Ureter (tissue), 1 donor: ENCODE data around the gene RNF113A. TPM values are rescaled to one million over a fixed set of nuclear protein-coding genes. Genes with fewer than 3 reads are reported as not detected.
"Not testable (repeated sequence)": the region's sequence is repeated elsewhere in the genome, so short reads cannot be mapped to it uniquely, and the experiment has no call there.

Source experiments
- DNase-seq: peaks from one replicate; pipeline ENCODE4 v3.0.0-alpha.2; 2020; ENCODE audit warnings: low spot score
- total RNA-seq: library from RNA; stranded (reverse); gene quantifications from one replicate; pipeline ENCODE4 v1.2.4, GENCODE V29; 2023
- donor health status: DM: yes; HTN: yes; CAD: no.

Gene RNF113A
- 13.0 TPM for total RNA-seq

DNA sequence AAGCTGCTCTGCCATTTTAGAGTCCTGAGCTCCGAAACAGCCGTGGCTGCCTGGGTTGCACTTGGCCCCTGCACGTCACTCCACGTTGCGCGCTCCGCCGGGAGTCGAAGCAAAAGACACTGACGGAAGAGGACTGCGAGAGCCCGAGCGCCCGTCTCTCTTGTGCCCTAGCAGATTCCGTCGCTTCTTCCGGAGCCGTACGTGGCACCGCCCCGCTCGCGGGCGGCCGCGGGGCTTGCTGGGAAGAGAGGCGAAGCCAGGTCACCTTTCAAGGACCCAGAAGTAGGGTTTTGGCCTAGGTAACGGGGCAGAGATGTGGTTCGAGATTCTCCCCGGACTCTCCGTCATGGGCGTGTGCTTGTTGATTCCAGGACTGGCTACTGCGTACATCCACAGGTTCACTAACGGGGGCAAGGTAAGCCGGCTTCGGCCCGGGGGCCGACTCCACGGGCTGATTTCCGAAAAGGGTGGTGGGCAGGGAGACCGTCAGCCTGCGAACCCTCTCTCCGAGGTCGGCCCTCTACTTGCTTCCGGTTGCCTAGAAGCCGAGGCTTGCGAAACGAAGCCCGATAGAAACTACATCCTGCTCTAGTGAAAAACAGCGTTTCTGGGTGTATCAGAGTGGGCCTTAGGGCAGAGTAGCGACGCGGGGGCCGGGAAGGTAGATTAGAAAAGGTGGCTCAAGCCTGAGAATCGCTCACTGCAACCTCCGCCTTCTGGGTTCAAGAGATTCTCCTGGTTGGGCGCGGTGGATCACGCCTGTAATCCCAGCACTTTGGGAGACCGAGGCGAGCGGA, at the start of gene RNF113A, which contains the start of gene NDUFA1:
RNF113A (minus strand) TSS at position 135 of the 797 bp plus-strand sequence; CDS start at position 15, 120 bp downstream.
NDUFA1 (plus strand) TSS at position 234 of the 797 bp plus-strand sequence; CDS start at position 314, 80 bp downstream.
- peak; percentile 88 for DNase-seq

DNA sequence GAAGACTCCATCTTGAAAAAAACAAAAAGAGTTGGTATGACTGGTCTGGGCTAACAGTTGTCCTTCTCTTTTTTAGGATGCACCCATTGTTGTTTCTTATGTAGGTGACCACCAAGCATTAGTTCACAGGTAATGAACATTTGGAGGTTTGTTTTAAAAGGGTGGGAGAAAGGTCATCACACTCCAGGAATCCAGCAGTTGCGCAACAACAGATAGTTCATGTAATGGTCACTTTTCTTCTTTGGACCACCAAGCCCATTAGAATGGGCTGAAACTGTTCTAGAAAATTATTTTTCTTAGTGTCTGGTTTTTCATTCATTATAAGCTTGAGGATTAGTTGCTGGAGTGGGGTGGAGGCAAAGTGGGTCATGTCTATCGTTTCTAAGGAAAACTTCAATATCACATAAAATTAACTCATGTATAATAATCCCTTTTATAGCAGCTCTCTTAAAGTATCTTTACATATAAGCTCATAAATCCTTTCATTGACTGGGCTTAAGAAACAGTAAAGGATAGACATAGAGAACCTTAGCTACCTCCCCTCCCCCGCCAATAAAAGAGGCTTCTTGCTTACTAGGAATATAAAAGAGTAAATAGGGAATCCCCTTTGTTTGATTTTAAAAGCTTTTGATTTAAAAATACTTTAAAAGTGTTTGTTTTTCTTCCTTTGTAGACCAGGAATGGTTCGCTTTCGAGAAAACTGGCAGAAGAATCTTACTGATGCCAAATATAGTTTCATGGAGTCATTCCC, 48.5 kb upstream of the RNF113A start:
- no peak for DNase-seq

DNA sequence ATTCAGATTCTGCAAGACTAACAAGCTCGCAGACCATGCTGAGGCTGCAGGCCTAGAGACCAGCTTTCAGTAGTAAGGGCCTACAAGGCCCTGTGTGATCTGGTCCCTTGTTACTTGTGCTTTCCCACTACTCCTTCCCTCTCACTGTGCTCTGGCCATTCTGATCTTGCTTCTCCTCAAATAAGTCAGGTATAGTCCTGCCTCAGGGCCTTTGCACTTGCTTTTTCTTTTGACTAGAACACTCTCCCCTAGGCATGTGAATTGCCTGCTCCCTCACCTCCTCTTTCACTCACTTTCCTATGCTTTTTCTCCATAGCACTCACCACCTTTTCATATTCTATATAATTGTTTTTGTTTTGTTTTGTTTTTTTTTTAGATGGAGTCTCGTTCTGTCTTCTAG, 46.3 kb upstream of the RNF113A start:
- no peak for DNase-seq

DNA sequence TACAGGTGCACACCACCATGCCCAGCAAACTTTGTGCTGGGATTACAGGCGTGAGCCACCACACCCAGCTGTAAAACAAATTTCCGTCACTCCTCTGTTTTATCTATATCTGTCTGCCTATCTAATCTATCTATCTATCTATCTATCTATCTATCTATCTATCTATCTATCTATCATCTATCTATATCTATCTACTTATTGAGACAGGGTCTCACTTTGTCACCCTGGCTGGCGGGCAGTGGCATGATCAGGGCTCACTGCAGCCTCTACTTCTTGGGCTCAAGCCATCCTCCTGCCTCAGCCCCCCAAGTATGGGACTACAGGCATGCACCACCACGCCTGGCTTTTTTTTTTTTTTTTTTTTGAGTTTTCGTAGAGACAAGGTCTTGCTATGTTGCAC, 44.8 kb upstream of the RNF113A start:
- DNase-seq = no peak

DNA sequence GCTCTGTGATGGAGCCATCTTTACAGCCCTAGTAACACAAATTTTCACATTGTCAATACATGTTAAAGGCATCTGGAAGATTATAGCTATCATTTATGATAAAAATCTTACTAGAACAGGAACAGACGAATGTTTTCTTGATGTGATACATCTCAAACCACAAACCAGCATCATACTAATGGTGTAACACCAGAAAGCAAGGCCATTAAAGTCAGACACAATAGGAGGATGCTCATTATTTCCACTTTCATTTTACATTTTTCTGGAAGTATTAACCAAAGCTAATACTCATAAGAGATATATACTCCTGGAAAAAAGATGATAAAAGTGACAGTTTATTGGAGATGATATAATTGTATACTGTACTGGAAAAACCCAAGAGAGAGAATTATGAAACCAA, 29.4 kb upstream of the RNF113A start:
- DNase-seq = no peak

DNA sequence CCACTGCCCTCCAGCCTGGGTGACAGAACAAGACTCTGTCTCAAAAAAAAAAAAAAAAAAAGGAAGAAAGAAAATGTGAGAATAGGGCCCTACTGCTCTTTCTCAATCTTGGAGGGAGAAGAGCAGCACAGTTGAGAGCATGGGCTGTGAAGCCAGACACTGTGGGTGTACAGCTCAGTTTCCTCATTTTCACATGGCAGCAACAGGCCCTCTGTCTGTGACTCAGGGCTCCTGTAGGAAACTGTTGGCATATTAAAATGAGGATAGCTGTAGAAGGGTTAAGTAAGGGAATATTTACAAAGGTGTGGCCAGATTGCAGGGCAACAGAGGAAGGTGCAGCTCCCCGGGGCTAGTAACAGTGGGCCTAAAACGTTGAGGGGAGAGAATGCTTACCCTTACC, 27.6 kb upstream of the RNF113A start:
- no peak for DNase-seq

DNA sequence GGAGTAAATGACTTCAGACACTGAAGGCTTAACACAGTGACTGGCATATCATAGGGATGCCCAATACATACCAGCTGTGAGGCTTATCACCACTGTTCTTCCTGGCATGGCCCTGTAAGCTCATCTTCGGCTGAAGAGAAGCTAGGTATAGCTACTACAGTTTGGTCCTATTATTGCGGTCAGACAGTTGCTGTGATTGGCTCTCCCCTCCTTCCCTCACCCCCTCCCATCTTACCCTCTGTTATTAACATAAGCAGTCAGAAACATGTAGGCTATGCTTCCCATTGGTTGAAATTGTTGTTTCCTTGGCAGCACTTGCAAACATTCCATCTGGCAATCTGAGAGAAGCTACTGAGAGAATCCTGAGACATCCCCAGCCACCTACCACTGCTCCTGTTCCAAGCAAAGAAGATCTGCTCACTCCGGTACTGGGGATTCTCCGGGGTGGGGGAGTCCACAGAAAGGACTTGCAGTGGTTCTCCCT, 24.4 kb upstream of the RNF113A start, which contains the start of gene AKAP14:
AKAP14 (plus strand) TSS at position 51 of the 484 bp plus-strand sequence. CDS start 7,331 bp downstream, outside the sequence.
- DNase-seq = no peak

DNA sequence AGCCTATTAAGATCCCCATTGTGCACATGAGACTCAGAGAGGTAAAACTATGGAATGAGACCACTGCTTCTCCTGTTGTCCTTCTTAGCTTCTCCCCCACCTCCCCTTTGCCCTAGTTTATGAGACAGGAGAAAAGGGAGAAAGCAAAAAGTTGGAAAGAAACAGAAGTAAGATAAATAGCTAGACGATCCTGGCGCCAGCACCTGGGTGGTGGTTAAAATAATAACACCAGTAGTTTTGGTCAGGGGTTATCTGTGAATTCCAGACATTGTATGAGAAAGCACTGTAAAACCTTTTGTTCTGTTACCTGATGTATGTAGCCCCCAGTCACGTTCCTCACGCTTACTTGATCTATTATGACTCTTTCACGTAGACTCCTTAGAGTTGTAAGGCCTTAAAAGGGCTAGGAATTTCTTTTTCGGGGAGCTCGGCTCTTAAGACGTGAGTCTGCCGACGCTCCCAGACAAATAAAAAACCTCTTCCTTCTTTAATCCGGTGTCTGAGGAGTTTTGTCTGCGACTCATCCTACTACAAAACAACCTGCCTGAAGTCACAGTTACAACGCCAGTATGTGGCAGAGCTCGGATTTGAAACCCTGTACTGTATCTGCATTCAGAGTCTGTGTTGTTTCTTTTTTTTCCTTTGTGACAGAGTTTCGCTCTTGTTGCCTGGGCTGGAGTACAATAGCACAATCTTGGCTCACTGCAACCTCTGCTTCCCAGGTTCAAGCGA, 20.6 kb upstream of the RNF113A start:
- DNase-seq = not testable (repeated sequence)

DNA sequence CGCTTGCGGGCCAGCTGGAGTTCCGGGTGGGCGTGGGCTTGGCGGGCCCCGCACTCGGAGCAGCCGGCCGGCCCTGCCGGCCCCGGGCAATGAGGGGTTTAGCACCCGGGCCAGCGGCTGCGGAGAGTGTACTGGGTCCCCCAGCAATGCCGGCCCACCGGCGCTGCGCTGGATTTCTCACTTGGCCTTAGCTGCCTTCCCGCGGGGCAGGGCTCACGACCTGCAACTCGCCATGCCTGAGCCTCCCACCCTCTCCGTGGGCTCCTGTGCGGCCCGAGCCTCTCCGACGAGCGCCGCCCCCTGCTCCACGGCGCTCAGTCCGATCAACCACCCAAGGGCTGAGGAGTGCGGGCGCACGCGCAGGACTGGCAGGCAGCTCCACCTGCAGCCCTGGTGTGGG, 19.1 kb upstream of the RNF113A start:
- not testable (repeated sequence) for DNase-seq

DNA sequence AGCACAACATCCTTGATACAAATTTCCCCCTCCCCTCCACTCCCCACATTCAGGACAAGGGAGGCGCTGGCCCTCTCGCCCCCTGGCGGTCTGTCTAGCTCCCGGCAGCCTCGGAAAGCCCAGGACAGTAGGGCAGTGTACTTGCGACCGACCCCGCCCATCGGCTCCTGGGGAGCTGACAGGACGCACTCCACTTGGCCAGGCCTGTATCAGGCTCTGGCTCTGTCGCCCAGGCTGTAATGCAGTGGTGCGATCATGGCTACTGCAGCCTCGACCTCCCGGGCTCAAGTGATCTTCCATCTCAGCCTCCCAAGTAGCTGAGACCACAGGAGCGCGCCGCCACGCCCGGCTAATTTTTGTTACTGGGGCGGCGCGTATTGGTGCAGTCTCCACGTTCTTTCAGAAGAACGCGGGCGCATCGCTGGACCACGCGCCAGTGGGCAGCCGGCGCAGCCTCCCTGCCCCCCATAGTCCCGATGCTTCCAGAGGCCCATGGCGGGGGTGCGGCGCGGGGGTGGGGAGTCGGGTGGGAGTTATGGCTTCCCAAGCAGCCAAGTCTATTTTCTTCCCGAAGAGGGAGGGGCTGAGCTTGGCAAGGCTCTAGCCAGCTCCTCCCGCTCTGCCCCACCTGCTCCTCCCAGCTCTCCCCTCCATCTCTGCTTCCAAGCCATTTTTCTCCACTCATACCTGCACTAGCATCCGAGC, 16.3 kb upstream of the RNF113A start:
- DNase-seq = no peak

DNA sequence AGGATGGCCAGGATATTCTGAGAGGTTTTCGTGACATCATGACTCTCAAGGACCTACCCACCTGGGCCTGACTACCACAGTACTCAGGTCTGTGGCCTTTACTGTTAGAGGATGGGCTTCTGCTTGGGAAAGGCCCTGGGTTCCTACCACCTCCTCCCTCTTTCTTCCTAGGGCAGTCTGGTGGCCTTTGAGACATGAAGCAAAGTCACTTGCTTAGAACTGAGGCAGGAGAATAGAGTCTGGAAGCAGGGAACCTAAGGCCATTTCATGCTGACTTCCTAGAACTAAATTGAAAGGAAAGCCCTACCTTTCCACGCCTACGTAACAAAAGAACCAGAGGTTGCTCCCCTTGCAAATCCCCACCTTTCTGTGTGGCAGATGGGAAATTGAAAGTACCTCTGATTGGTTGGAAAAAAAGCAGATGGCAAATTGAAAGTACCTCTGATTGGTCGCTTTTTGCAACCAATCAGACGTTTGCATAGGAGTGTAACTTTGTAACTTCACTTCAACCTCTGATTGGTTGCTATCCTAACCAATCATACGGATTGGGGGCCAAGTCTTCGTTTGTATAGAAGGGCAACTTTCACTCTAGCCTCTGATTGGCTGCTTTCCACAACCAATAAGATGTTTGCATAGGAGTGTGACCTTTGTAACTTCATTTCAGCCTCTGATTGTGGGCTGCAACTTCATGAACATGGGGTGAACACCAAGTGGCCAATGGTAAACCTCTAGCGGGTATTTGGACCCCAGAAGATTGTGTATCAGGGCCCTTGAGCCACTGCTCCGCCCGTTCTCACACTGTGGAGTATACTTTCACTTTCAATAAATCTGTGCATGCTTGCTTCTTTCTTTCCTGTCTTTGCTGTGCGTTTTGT, 14.3 kb upstream of the RNF113A start:
- DNase-seq = no peak

DNA sequence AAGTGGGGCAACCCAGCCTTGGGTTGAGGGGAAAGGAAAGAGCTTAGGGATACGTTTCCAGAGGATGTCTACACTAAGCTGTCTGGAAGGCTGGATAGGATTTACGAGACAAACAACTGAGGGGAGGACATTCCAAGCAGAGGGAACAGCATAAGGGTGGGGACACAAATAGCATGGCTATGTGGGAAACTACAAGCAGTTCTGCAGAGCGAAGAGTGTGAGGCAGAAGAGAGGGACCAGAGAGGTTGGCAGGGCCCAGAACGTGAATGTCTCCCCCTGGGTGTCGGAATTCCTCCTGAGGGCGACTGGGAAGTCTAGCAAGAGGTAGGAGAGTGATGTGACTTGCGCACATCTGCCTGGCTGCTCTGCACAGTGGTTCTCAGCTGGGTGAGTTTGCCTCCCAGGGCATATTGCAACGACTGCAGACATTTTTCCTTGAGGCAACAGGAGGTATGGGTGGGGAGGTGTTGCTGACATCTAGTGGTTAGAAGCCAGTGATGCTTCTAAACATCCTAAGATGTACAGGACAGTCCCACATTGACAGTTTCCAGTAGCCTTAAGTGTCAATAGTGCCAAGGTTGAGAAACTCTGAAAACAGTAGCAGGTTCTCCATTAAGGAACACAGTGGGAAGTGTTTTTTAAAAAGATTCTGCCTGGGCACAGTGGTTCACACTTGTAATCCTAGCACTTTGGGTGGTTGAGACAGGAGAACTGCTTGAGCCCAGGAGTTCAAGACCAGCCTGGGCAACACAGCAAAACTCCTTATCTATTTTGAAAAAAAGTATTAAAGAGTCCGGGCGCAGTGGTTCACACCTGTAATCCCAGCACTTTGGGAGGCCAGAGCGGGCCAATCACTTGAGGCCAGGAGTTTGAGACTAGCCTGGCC, 9.3 kb upstream of the RNF113A start:
- DNase-seq = peak; percentile 45

DNA sequence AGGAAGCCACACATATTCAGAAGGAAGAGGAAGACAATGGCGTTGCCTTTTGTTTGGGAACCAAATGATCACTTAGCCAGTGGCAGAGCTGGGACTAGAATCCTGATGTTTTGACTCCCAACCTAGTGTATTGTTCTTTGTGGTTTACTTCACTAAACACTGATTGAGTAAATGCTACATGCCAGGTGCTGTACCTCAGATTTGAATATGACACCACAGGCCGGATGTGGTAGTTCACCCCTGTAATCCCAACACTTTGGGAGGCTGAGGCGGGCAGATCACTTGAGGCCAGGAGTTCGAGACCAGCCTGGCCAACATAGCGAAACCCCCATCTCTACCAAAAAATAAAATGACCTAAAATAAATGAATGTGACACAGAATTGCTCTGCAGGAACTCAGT, 8.5 kb upstream of the RNF113A start:
- DNase-seq = no peak

DNA sequence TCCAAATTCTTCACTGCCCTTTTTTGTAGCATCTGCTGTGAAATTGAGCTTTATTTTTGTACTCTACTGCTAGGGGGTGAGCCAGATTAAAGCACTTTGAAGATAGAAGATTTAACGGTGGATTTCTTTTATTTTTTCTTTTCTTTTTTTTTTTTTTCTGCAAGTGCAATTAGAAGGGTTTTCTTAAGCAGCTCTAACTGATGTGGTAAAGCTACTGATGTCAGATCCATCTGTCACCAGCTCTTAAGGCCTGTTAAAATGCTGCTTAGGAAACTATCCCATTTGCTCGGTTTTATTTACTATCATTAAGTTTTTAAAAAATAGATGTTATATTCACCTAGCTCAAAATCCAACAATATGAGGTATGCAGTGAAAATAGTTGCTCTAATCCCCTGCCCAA, 7.2 kb upstream of the RNF113A start:
- DNase-seq = no peak

DNA sequence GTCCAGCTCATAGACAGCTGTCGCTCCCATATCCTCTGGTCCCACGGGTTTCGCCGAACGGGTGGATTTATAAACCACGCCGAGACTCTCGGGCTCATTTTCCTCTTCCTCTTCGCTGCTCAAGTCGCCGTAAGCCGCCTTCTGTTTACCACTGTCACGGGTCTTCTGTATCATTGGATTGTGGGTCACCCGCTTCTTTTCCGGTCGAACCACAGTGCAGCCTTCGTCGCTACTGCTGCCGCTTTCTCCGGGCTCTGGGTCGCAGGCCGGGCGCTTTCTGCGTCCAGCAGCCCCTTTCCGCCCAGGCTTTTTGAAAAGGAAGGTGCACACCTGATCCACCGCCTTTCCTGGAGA, 311 bp downstream of the RNF113A start:
- DNase-seq = no peak

DNA sequence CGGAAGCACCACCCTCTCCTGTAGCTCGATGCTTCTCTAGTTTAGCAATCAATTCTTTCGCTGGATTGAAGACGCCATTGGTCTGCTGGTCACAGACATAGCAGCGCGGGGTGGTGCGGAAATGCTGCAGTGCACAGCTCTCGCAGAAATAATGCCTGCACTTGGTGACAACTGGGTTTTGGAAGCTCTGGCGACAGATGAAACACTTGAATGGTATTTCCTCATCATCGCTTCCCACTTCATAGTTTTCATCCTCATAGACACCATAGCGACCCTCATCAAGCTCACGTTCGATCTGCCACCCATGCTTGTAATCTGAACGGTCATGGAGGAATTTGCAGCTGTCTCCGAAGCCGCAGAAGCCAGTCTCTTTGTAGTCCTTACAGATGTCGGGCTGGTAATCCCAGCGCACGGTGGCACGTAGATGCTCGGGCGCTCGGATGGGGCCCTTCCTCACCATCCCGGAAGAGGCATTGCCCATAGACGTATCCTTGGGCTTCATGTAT, 854 bp downstream of the RNF113A start:
- no peak for DNase-seq

DNA sequence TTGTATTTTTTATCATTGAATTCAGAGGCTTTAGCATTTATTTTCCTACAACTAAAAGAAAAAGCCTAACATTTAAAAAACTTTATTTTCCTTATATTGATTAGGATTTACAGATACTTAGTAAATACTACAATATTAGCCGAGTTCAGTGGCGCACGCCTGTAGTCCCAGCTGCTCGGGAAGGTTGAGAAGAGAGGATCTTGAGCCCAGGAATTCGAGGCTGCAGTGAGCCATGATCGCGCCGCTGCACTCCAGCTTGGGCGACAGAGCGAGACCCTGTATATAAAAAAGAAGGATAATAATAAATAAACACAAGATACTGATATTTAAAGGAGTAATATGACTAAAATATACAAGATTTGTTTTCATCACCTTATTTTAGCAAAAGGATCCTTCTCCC, 18.1 kb downstream of the RNF113A start:
- no peak for DNase-seq

DNA sequence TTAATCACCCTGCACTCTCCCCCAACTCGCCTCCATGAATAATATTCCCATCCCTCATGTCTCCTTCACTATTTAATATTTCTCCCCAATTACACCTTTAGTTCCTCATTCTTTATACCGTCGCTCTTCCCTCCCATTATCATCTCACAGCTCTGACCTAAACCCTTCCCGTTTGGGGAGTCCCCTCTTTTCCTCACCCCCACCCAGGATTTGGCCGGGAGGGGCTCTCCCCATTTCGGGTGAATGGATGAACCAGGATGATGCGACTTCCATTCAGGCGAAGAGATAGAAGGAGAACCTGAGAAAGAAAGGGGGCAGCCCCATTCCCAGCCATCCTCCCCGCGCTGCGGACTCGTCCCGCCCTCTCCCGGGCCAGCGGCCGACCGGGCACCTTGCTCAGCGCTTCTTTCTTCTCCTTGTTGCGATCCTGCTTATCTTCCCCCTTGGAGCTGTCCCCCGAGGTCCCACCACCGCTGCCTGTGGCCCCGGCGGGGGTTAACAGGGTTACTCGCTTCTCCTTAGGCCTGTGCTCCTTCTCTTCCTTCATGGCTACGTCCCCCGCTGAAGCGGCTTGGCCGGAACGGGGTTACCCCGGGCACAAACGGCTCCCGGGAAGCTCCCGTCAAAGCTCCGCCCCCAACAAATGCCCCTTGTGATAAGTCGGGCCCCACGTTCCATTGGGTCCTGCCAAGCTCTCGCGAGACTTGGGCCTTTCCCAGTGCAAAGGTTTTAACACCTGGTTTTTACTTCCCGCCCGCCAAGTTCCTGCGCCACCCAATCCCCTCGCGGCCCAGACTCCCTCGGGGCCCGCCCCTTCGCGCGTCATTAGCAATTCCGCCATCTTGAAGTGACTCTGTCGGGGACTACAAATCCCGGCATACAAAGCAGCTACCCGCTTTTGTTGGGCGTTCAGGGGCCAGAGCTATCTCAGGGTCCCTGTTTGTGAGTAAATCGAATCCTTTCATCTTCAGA, 18.9 kb downstream of the RNF113A start, which contains the start of gene UPF3B:
UPF3B (minus strand) TSS at position 582 of the 972 bp plus-strand sequence; CDS start at position 547, 35 bp downstream.
- DNase-seq = peak; percentile 96
